ENCODE measurements around the gene CAPRIN2.

Gene CAPRIN2

GRCh38 chr12:30794020-30794419, 39.3 kb upstream of the CAPRIN2 start:
- DNase-seq (ENCODE audit: extremely low read depth, low read depth) = no peak
- TF ChIP-seq, protein P1, sequence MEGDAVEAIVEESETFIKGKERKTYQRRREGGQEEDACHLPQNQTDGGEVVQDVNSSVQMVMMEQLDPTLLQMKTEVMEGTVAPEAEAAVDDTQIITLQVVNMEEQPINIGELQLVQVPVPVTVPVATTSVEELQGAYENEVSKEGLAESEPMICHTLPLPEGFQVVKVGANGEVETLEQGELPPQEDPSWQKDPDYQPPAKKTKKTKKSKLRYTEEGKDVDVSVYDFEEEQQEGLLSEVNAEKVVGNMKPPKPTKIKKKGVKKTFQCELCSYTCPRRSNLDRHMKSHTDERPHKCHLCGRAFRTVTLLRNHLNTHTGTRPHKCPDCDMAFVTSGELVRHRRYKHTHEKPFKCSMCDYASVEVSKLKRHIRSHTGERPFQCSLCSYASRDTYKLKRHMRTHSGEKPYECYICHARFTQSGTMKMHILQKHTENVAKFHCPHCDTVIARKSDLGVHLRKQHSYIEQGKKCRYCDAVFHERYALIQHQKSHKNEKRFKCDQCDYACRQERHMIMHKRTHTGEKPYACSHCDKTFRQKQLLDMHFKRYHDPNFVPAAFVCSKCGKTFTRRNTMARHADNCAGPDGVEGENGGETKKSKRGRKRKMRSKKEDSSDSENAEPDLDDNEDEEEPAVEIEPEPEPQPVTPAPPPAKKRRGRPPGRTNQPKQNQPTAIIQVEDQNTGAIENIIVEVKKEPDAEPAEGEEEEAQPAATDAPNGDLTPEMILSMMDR (IDR thresholded peaks at IDR 0.05; ENCODE audit: low read depth, low read length) = no peak

DNA sequence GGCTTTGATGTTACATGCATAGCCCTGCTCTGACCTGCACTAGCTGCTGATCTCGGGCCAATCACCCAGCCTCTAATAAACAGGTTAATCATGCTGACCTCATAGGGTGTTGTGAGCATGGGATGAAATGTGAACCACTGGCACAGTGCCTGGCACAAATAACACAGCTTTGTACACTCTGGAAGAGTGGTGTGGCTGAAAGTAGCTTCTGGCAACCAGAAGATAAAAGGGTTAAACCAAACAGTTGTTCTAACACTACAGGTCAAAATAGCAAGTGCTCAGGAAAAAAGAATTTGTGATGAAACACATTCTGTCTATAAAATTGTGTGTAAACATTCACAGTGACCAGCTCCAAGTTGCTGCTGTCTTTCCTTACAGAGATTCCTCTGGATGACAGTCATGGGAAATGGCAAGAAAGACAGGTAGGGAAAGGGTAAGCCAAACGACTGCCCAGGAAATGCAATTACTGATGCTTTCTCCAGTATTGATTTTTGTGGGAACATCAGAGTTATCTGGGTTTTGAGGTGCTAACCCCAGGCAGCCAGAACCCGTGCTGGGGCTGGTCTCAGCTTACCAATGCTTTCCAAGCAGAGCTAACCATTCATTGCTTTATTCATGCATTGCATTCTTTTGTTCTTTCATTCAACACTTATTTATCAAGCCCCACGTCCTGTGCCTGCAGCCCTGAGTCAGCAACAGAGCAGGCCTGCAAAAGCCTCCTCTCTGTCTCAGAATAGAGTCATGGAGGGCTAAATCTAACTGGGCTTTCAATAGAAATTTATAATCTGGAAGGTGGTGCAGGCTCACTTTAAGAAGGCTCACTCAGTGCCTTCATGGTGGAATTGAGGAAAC, 38.1 kb upstream of the CAPRIN2 start:
- TF ChIP-seq, protein P1 (IDR thresholded peaks at IDR 0.05; ENCODE audit: low read depth, low read length) = no peak
- DNase-seq (ENCODE audit: extremely low read depth, low read depth) = no peak

GRCh38 chr12:30792085-30792484, 37.3 kb upstream of the CAPRIN2 start:
- TF ChIP-seq, protein P1 (IDR thresholded peaks at IDR 0.05; ENCODE audit: low read depth, low read length) = no peak
- no peak for DNase-seq (ENCODE audit: extremely low read depth, low read depth)

DNA sequence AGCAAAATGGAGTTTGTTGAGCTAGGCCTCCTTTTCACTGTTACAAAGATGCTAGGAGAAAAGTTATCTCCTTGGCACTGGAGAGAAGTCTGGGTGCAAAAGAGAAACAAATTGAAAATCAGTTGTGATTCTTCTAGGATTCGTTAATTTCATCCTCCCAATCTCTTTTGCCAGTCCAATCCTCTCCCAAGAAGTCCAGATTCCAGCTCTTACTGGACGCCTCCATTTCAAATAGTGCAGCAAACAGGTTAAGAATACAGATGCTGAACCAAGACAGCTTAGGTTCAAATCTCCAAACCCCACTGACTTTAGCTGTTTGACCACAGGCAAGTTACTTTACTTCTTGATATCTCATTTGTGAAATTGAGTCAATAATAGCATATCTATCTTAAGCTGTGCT, 34.0 kb upstream of the CAPRIN2 start:
- TF ChIP-seq, protein P1 (IDR thresholded peaks at IDR 0.05; ENCODE audit: low read depth, low read length) = no peak
- DNase-seq (ENCODE audit: extremely low read depth, low read depth) = no peak

DNA sequence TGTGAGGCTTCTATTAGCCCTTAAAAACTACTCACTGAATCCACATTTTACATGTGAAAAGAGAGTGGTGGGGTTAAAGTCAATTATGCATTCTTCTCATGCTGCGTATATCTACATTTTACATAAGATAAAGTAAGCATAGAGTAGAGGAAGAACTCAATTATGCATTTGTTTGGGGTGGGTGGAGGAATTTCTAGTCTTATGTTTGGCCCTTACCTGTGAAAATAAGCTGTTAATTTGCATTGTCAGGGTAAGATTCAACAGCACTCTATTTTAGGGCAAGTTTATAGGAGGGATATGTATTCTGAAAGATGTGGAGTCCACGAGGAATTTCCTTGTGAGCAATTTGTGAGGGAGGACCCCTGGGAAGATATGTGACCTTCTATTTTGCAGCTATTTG, 30.9 kb upstream of the CAPRIN2 start:
- TF ChIP-seq, protein P1 (IDR thresholded peaks at IDR 0.05; ENCODE audit: low read depth, low read length) = no peak
- no peak for DNase-seq (ENCODE audit: extremely low read depth, low read depth)

- TF ChIP-seq, protein P1 (IDR thresholded peaks at IDR 0.05; ENCODE audit: low read depth, low read length) = no peak
- no peak for DNase-seq (ENCODE audit: extremely low read depth, low read depth)
These were observed 29.8 kb upstream of the CAPRIN2 start for GRCh38 chr12:30784508-30784907.

DNA sequence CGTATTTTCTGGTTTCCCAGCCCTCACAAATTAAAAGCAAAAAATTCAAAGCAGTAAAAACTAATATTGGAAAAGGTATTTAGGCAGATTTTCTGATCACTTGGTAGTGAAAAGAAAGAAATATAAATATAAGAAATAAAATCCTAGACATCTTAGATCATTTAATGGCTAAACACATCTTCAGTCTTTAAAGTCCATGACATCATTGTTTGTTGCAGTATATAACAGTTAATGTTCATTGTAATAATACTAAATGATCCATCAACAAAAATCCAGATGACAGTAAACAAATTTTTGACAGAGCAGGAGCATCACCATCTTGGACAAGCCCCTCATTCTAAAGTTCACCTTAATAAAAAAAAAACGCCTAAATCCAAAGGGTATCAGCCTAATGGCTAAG, 29.2 kb upstream of the CAPRIN2 start:
- DNase-seq (ENCODE audit: extremely low read depth, low read depth) = no peak

More for the DNA sequence above, 29.2 kb upstream of the CAPRIN2 start:
- TF ChIP-seq, protein P1 (IDR thresholded peaks at IDR 0.05; ENCODE audit: low read depth, low read length) = no peak

Data from AG09319 (cell line).